Measurements from ENCODE around the gene RELN.

DNA sequence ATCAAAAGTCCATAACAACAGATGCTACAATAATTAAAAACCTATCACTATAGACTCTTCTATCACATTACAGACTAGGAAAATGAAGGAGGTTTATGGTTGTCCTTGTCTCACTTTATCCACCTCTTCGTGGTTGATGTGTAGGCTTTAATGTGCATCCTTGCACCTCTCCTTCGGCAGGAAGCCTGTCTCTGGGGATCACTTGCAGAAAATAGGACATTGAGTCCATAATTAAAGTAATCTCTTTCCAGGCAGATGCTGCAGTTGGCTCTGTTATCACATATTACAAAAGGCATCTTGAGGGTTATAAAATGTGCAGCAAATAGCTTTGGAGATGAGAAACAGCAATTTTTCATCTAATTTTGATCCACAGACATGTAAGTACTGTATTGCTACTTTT is 168.4 kb downstream of the RELN start:
- TF ChIP-seq POLR2A (IDR thresholded peaks at IDR 0.05) (no peak), EP300 (IDR thresholded peaks at IDR 0.05) (no peak)
- TF ChIP-seq, protein P1, sequence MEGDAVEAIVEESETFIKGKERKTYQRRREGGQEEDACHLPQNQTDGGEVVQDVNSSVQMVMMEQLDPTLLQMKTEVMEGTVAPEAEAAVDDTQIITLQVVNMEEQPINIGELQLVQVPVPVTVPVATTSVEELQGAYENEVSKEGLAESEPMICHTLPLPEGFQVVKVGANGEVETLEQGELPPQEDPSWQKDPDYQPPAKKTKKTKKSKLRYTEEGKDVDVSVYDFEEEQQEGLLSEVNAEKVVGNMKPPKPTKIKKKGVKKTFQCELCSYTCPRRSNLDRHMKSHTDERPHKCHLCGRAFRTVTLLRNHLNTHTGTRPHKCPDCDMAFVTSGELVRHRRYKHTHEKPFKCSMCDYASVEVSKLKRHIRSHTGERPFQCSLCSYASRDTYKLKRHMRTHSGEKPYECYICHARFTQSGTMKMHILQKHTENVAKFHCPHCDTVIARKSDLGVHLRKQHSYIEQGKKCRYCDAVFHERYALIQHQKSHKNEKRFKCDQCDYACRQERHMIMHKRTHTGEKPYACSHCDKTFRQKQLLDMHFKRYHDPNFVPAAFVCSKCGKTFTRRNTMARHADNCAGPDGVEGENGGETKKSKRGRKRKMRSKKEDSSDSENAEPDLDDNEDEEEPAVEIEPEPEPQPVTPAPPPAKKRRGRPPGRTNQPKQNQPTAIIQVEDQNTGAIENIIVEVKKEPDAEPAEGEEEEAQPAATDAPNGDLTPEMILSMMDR (IDR thresholded peaks at IDR 0.05), result no peak
